Pericardium fibroblast (primary cell): ENCODE results near the gene OGFOD2. TPM values are rescaled to one million over a fixed set of nuclear protein-coding genes. Genes with fewer than 3 reads are reported as not detected.

Source experiments
- total RNA-seq: library from RNA; depleted of rRNA; stranded (reverse); fragments of >200 nt; gene quantifications from 2 replicates; pipeline ENCODE4 v1.2.3, GENCODE V29; 2015

OGFOD2 gene
- 7.1 and 14.7 TPM in 2 replicates for total RNA-seq

GRCh38 chr12:122974892-122975789 is at the start of gene OGFOD2:
Gene OGFOD2 (plus strand): TSS chr12:122975244. CDS start chr12:122975252, 8 bp downstream.

GRCh38 chr12:122965851-122966742 is 8.9 kb upstream of the OGFOD2 start, which contains the start of gene ABCB9:
Gene ABCB9 (minus strand): TSS chr12:122966463. CDS start chr12:122960235, 6,228 bp downstream.

GRCh38 chr12:122980183-122981035 is 5.4 kb downstream of the OGFOD2 start, which contains the start of gene ARL6IP4:
Gene ARL6IP4 (plus strand): TSS chr12:122980681. CDS start chr12:122981140, 459 bp downstream.

Other genes starting within 250 kb of the OGFOD2 start
- 0.23 and 2.0 TPM in 2 replicates for gene HCAR1, start 244.4 kb upstream of the OGFOD2 start, total RNA-seq
- 20.5 and 24.9 TPM in 2 replicates for gene DENR, start 222.4 kb upstream of the OGFOD2 start, total RNA-seq
- 0.17 and 0.82 TPM in 2 replicates for gene CCDC62, start 200.7 kb upstream of the OGFOD2 start, total RNA-seq
- 8.1 and 14.1 TPM in 2 replicates for gene HIP1R, start 139.8 kb upstream of the OGFOD2 start, total RNA-seq
- 28.2 and 31.4 TPM in 2 replicates for gene VPS37B, start 79.1 kb upstream of the OGFOD2 start, total RNA-seq
- gene ABCB9, start 8.8 kb upstream of the OGFOD2 start, total RNA-seq = 3.9 and 7.5 TPM in 2 replicates
- gene ARL6IP4, start 5.4 kb downstream of the OGFOD2 start, total RNA-seq = 201 and 263 TPM in 2 replicates
- gene PITPNM2, start 175.8 kb downstream of the OGFOD2 start, total RNA-seq = 1.9 and 2.2 TPM in 2 replicates